Measurements from ENCODE around the gene CDH23. TPM values are rescaled to one million over a fixed set of nuclear protein-coding genes. Genes with fewer than 3 reads are reported as not detected.

CDH23 gene
- total and polyA plus RNA-seq, 10 of the 15 experiments (the other 5 are each of a cell fraction or from before 2014, with no cell fraction given) = 0.09 to 0.40 (median 0.15) TPM; not detected in 1

DNA sequence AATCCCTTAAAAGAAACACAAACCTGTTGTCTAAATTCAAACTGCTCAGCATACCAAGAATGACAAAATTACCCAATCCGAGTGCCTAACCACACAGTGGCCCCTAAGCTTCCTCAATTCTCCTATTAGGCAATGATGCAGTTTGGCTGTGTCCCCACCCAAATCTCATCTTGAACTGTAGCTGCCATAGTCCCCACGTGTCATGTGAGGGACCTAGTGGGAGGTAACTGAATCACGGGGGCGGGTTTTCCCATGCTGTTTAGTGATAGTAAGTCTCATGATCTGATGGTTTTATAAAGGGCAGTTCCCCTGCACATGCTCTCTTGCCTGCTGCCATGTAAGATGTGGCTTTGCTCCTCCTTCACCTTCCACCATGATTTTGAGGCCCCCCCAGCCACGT lies 432.5 kb downstream of the CDH23 start:
- no TSS peak for BruUV-seq (replicated peaks)
- no peak overlapping the region for H3K4me2 ChIP-seq (ENCODE audit: control insufficient read depth, insufficient read depth)

More for the DNA sequence above, 432.5 kb downstream of the CDH23 start:
- H3K4me1 ChIP-seq (ENCODE audit: control insufficient read depth, insufficient read depth, low read length) = peaks cover 12% of the 10 kb centered on the region
- ChIA-PET SMC1A (ENCODE audit: uncharacterized antibody, unreplicated experiment) (interaction anchor here (0.7 kb wide), 1 partner anchor 67 kb away, joined by 3 read pairs; no protein-coding TSS in a partner anchor), RAD21 (ENCODE audit: unreplicated experiment) (no interaction called here), POLR2A (interaction anchor here (0.5 to 0.6 kb wide), 2 partner anchors 9 to 279 kb away, joined by 3 to 5 read pairs; no protein-coding TSS in a partner anchor), CTCF (interaction anchor here (1.7 to 2.1 kb wide), 2 partner anchors 67 kb away, joined by 4 to 11 read pairs; no protein-coding TSS in a partner anchor)
- no peak for DNase-seq (ENCODE audit: low read depth, low spot score)
- no peaks in the 10 kb centered on the region; the same call in 2 of the 3 replicates for H3K9me3 ChIP-seq (replicated peaks; ENCODE audit: control insufficient read depth, insufficient read depth, low read length)
- TF ChIP-seq, protein P1, sequence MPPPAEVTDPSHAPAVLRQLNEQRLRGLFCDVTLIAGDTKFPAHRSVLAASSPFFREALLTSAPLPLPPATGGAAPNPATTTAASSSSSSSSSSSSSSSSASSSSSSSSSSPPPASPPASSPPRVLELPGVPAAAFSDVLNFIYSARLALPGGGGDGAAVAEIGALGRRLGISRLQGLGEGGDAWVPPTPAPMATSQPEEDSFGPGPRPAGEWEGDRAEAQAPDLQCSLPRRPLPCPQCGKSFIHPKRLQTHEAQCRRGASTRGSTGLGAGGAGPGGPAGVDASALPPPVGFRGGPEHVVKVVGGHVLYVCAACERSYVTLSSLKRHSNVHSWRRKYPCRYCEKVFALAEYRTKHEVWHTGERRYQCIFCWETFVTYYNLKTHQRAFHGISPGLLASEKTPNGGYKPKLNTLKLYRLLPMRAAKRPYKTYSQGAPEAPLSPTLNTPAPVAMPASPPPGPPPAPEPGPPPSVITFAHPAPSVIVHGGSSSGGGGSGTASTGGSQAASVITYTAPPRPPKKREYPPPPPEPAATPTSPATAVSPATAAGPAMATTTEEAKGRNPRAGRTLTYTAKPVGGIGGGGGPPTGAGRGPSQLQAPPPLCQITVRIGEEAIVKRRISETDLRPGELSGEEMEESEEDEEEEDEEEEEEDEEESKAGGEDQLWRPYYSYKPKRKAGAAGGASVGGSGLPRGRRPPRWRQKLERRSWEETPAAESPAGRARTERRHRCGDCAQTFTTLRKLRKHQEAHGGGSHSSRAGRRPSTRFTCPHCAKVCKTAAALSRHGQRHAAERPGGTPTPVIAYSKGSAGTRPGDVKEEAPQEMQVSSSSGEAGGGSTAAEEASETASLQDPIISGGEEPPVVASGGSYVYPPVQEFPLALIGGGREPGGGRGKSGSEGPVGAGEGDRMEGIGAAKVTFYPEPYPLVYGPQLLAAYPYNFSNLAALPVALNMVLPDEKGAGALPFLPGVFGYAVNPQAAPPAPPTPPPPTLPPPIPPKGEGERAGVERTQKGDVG (CRISPR knock-in tag; IDR thresholded peaks at IDR 0.05) = no peak
- TF ChIP-seq STAT3 (IDR thresholded peaks at IDR 0.05; ENCODE audit: low read depth, low read length) (no peak), RB1 (IDR thresholded peaks at IDR 0.05; ENCODE audit: borderline replicate concordance) (no peak), JUNB (IDR thresholded peaks at IDR 0.05) (no peak), NFIC (IDR thresholded peaks at IDR 0.05; ENCODE audit: low read depth, low read length) (no peak), TCF7 (IDR thresholded peaks at IDR 0.05; ENCODE audit: borderline replicate concordance) (no peak), PAX5 (IDR thresholded peaks at IDR 0.05; ENCODE audit: borderline replicate concordance, low read depth, low read length) (no peak), RELA (IDR thresholded peaks at IDR 0.05; ENCODE audit: borderline replicate concordance, partially characterized antibody) (no peak), TARDBP (IDR thresholded peaks at IDR 0.05; ENCODE audit: borderline replicate concordance) (no peak)
- TF ChIP-seq, protein P2, sequence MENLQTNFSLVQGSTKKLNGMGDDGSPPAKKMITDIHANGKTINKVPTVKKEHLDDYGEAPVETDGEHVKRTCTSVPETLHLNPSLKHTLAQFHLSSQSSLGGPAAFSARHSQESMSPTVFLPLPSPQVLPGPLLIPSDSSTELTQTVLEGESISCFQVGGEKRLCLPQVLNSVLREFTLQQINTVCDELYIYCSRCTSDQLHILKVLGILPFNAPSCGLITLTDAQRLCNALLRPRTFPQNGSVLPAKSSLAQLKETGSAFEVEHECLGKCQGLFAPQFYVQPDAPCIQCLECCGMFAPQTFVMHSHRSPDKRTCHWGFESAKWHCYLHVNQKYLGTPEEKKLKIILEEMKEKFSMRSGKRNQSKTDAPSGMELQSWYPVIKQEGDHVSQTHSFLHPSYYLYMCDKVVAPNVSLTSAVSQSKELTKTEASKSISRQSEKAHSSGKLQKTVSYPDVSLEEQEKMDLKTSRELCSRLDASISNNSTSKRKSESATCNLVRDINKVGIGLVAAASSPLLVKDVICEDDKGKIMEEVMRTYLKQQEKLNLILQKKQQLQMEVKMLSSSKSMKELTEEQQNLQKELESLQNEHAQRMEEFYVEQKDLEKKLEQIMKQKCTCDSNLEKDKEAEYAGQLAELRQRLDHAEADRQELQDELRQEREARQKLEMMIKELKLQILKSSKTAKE (IDR thresholded peaks at IDR 0.05; ENCODE audit: low read depth, poor library complexity, severe bottlenecking) = no peak
- intact Hi-C loops (cut with micrococcal nuclease; ENCODE audit: unreplicated experiment) (no loop called here), in situ Hi-C loops (cut with MboI) (no loop called here)
- peaks cover 16% of the 10 kb centered on the region for H3K79me2 ChIP-seq (ENCODE audit: control insufficient read depth, insufficient read depth, low read length)
- ATAC-seq = no peak
- no peak overlapping the region for H3K9ac ChIP-seq (ENCODE audit: control insufficient read depth, insufficient read depth, low read length)
- no peaks in the 10 kb centered on the region for H3K27me3 ChIP-seq (replicated peaks in 1 of 2; ENCODE audit: control insufficient read depth in 2 of 2, insufficient read depth in 2 of 2, low read length in 1 of 2)
- peaks cover 31 to 73% of the 10 kb centered on the region in 2 experiments for H3K36me3 ChIP-seq (ENCODE audit: control insufficient read depth in 2 of 2, insufficient read depth in 2 of 2, low read length in 1 of 2)
- no peak overlapping the region for H3K27ac ChIP-seq (ENCODE audit: control insufficient read depth, insufficient read depth)
- FAIRE-seq = no peak
- H4K20me1 ChIP-seq (ENCODE audit: control insufficient read depth, insufficient read depth) = no peaks in the 10 kb centered on the region
- 97% methylated on average over 5 of the region's 5 CpGs for WGBS (ENCODE audit: insufficient coverage, insufficient replicate concordance, low lambda C conversion rate, missing lambda C conversion rate)
- no peak overlapping the region for H2AFZ ChIP-seq (ENCODE audit: control insufficient read depth, low read depth, low read length)
- H3K4me3 ChIP-seq = no peak overlapping the region

Data from GM12878 (cell line).